ENCODE measurements around the gene ZNF813. TPM values are rescaled to one million over a fixed set of nuclear protein-coding genes. Genes with fewer than 3 reads are reported as not detected.

Gene ZNF813
- total and polyA plus RNA-seq, 2 experiments from 2014 or later: 6.4 to 29.3 TPM

DNA sequence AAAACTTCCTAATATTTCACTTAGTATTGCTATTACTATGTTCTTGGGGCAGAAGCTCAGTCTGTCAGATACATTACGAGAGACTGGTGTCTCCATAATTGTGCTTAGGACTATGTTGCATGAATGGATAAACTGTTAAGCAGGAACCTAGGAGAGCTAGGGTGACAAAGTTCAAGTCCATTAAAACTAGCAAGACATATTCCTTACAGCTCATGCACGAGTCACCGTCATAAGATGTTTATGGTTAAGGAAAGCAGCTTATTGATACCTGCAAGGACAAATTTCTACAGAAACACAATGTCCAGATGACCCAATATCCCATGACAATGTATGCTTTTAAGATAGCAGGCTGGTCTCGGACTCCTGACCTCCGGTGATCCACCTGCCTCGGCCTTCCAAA lies 5.7 kb upstream of the ZNF813 start:
- Histone ChIP-seq H3K4me1 (ENCODE audit: insufficient read depth) (peaks cover 5% of the 10 kb centered on the region), H3K27me3 (ENCODE audit: insufficient read depth) (no peaks in the 10 kb centered on the region), H3K36me3 (ENCODE audit: insufficient read depth) (peaks cover 6% of the 10 kb centered on the region; the same call in 1 of the 2 replicates), H3F3A (replicated peaks; ENCODE audit: low read depth) (0 out of 2 replicates have a peak, but pooled peaks cover 7% of the 10 kb centered on the region), H3K4me3 (no peak overlapping the region), H3K79me2 (replicated peaks; ENCODE audit: insufficient read depth) (no peaks in the 10 kb centered on the region), H3K4me2 (no peak overlapping the region), H3K27ac (ENCODE audit: low read depth) (no peak overlapping the region), H4K20me1 (replicated peaks; ENCODE audit: insufficient read depth) (no peaks in the 10 kb centered on the region), H2AFZ (no peak overlapping the region), H3K9me2 (ENCODE audit: insufficient read depth) (no peaks in the 10 kb centered on the region)
- peaks cover 27% of the 10 kb centered on the region for H3K36me3 Mint-ChIP-seq (ENCODE audit: low read depth)
- H3K4me1 Mint-ChIP-seq: peaks cover 30% of the 10 kb centered on the region
- no peak for TF ChIP-seq ZNF114 (CRISPR knock-in tag; IDR thresholded peaks at IDR 0.05)
- TF ChIP-seq EZH2phosphoT487 (IDR thresholded peaks at IDR 0.05; ENCODE audit: unreplicated experiment): no peak
- TF ChIP-seq, protein P1, sequence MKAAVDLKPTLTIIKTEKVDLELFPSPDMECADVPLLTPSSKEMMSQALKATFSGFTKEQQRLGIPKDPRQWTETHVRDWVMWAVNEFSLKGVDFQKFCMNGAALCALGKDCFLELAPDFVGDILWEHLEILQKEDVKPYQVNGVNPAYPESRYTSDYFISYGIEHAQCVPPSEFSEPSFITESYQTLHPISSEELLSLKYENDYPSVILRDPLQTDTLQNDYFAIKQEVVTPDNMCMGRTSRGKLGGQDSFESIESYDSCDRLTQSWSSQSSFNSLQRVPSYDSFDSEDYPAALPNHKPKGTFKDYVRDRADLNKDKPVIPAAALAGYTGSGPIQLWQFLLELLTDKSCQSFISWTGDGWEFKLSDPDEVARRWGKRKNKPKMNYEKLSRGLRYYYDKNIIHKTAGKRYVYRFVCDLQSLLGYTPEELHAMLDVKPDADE (IDR thresholded peaks at IDR 0.05): no peak
- TF ChIP-seq, protein P2, sequence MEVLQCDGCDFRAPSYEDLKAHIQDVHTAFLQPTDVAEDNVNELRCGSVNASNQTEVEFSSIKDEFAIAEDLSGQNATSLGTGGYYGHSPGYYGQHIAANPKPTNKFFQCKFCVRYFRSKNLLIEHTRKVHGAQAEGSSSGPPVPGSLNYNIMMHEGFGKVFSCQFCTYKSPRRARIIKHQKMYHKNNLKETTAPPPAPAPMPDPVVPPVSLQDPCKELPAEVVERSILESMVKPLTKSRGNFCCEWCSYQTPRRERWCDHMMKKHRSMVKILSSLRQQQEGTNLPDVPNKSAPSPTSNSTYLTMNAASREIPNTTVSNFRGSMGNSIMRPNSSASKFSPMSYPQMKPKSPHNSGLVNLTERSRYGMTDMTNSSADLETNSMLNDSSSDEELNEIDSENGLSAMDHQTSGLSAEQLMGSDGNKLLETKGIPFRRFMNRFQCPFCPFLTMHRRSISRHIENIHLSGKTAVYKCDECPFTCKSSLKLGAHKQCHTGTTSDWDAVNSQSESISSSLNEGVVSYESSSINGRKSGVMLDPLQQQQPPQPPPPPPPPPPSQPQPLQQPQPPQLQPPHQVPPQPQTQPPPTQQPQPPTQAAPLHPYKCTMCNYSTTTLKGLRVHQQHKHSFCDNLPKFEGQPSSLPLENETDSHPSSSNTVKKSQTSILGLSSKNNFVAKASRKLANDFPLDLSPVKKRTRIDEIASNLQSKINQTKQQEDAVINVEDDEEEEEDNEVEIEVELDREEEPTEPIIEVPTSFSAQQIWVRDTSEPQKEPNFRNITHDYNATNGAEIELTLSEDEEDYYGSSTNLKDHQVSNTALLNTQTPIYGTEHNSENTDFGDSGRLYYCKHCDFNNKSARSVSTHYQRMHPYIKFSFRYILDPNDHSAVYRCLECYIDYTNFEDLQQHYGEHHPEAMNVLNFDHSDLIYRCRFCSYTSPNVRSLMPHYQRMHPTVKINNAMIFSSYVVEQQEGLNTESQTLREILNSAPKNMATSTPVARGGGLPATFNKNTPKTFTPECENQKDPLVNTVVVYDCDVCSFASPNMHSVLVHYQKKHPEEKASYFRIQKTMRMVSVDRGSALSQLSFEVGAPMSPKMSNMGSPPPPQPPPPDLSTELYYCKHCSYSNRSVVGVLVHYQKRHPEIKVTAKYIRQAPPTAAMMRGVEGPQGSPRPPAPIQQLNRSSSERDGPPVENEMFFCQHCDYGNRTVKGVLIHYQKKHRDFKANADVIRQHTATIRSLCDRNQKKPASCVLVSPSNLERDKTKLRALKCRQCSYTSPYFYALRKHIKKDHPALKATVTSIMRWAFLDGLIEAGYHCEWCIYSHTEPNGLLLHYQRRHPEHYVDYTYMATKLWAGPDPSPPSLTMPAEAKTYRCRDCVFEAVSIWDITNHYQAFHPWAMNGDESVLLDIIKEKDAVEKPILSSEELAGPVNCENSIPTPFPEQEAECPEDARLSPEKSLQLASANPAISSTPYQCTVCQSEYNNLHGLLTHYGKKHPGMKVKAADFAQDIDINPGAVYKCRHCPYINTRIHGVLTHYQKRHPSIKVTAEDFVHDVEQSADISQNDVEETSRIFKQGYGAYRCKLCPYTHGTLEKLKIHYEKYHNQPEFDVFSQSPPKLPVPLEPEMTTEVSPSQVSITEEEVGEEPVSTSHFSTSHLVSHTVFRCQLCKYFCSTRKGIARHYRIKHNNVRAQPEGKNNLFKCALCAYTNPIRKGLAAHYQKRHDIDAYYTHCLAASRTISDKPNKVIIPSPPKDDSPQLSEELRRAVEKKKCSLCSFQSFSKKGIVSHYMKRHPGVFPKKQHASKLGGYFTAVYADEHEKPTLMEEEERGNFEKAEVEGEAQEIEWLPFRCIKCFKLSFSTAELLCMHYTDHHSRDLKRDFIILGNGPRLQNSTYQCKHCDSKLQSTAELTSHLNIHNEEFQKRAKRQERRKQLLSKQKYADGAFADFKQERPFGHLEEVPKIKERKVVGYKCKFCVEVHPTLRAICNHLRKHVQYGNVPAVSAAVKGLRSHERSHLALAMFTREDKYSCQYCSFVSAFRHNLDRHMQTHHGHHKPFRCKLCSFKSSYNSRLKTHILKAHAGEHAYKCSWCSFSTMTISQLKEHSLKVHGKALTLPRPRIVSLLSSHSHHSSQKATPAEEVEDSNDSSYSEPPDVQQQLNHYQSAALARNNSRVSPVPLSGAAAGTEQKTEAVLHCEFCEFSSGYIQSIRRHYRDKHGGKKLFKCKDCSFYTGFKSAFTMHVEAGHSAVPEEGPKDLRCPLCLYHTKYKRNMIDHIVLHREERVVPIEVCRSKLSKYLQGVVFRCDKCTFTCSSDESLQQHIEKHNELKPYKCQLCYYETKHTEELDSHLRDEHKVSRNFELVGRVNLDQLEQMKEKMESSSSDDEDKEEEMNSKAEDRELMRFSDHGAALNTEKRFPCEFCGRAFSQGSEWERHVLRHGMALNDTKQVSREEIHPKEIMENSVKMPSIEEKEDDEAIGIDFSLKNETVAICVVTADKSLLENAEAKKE (CRISPR knock-in tag; IDR thresholded peaks at IDR 0.05): no peak
- TF ChIP-seq CREB1 (CRISPR knock-in tag; IDR thresholded peaks at IDR 0.05; ENCODE audit: low read depth): no peak
- TF ChIP-seq, protein P3, sequence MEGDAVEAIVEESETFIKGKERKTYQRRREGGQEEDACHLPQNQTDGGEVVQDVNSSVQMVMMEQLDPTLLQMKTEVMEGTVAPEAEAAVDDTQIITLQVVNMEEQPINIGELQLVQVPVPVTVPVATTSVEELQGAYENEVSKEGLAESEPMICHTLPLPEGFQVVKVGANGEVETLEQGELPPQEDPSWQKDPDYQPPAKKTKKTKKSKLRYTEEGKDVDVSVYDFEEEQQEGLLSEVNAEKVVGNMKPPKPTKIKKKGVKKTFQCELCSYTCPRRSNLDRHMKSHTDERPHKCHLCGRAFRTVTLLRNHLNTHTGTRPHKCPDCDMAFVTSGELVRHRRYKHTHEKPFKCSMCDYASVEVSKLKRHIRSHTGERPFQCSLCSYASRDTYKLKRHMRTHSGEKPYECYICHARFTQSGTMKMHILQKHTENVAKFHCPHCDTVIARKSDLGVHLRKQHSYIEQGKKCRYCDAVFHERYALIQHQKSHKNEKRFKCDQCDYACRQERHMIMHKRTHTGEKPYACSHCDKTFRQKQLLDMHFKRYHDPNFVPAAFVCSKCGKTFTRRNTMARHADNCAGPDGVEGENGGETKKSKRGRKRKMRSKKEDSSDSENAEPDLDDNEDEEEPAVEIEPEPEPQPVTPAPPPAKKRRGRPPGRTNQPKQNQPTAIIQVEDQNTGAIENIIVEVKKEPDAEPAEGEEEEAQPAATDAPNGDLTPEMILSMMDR (conservative IDR thresholded peaks at IDR 0.05; ENCODE audit: low read depth in 2 of 2): no peak
- no peak for TF ChIP-seq STAT1 (IDR thresholded peaks at IDR 0.05; ENCODE audit: unreplicated experiment)
- TF ChIP-seq JUNB (IDR thresholded peaks at IDR 0.05; ENCODE audit: unreplicated experiment): no peak
- TF ChIP-seq ZNF331 (CRISPR knock-in tag; IDR thresholded peaks at IDR 0.05; ENCODE audit: low read depth): no peak
- no peak for TF ChIP-seq POLR2AphosphoS5 (IDR thresholded peaks at IDR 0.05; ENCODE audit: low read depth)
- no peak for TF ChIP-seq EZH2 (IDR thresholded peaks at IDR 0.05; ENCODE audit: low read depth, unreplicated experiment)
- no peak for TF ChIP-seq NANOG (IDR thresholded peaks at IDR 0.05; ENCODE audit: borderline replicate concordance)
- TF ChIP-seq, protein P4, sequence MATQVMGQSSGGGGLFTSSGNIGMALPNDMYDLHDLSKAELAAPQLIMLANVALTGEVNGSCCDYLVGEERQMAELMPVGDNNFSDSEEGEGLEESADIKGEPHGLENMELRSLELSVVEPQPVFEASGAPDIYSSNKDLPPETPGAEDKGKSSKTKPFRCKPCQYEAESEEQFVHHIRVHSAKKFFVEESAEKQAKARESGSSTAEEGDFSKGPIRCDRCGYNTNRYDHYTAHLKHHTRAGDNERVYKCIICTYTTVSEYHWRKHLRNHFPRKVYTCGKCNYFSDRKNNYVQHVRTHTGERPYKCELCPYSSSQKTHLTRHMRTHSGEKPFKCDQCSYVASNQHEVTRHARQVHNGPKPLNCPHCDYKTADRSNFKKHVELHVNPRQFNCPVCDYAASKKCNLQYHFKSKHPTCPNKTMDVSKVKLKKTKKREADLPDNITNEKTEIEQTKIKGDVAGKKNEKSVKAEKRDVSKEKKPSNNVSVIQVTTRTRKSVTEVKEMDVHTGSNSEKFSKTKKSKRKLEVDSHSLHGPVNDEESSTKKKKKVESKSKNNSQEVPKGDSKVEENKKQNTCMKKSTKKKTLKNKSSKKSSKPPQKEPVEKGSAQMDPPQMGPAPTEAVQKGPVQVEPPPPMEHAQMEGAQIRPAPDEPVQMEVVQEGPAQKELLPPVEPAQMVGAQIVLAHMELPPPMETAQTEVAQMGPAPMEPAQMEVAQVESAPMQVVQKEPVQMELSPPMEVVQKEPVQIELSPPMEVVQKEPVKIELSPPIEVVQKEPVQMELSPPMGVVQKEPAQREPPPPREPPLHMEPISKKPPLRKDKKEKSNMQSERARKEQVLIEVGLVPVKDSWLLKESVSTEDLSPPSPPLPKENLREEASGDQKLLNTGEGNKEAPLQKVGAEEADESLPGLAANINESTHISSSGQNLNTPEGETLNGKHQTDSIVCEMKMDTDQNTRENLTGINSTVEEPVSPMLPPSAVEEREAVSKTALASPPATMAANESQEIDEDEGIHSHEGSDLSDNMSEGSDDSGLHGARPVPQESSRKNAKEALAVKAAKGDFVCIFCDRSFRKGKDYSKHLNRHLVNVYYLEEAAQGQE (IDR thresholded peaks at IDR 0.05; ENCODE audit: unreplicated experiment): no peak
- ATAC-seq: no peak
- no peak overlapping the region for H3K27ac Mint-ChIP-seq
- no peak for DNase-seq (ENCODE audit: low spot score)
- no peak overlapping the region for H3K4me3 Mint-ChIP-seq
- peaks cover 18% of the 10 kb centered on the region for H3K9me3 Mint-ChIP-seq
- H3K27me3 Mint-ChIP-seq (ENCODE audit: insufficient read depth, low read depth, poor library complexity): peaks cover 6% of the 10 kb centered on the region

Data from GM23338 (cell line).